SK-N-SH treated with all-trans-retinoic acid at 6 μM for 48 hours (cell line): ENCODE results near the gene TMC6.
A peak's percentile ranks its signal among the peaks of the same experiment; 100 is the strongest.
"Not testable (repeated sequence)": the region's sequence is repeated elsewhere in the genome, so short reads cannot be mapped to it uniquely, and the experiment has no call there.

ENCODE experiments used
- ATAC-seq: fragments of 200-7000 bp; cut with Tn5 transposase; 3 replicates; pipeline ENCODE4 v1.9.1; 2020; ENCODE audit warnings: mild to moderate bottlenecking, moderate library complexity
- BACH2 ChIP-seq: fragments of 250-450 bp; sonication (Bioruptor Pico); IDR thresholded peaks from 2 replicates; pipeline ENCODE4 v1.9.0; 2021; ENCODE audit warnings: mild to moderate bottlenecking, borderline replicate concordance
- CREB5 ChIP-seq: fragments of 250-450 bp; sonication (Bioruptor Pico); IDR thresholded peaks from 2 replicates; pipeline ENCODE4 v1.5.1; 2020; ENCODE audit warnings: low read depth, mild to moderate bottlenecking, moderate library complexity
- CSDC2 ChIP-seq: fragments of 250-450 bp; sonication (Bioruptor Pico); IDR thresholded peaks from 2 replicates; pipeline ENCODE4 v1.5.0; 2020; ENCODE audit warnings: mild to moderate bottlenecking, moderate library complexity
- CSRNP3 ChIP-seq: fragments of 250-450 bp; sonication (Bioruptor Pico); IDR thresholded peaks from 2 replicates; pipeline ENCODE4 v1.5.1; 2021; ENCODE audit warnings: mild to moderate bottlenecking, moderate library complexity
- GLIS3 ChIP-seq: fragments of 250-450 bp; sonication (Bioruptor Pico); IDR thresholded peaks from 2 replicates; pipeline ENCODE4 v1.5.0; 2020; ENCODE audit warnings: mild to moderate bottlenecking, moderate library complexity
- ISL1 ChIP-seq: fragments of 250-450 bp; sonication (Bioruptor Pico); IDR thresholded peaks from 2 replicates; pipeline ENCODE4 v2.1.2; 2022; ENCODE audit warnings: mild to moderate bottlenecking, moderate library complexity
- PATZ1 ChIP-seq: fragments of 250-450 bp; sonication (Bioruptor Pico); IDR thresholded peaks from 2 replicates; pipeline ENCODE4 v1.8.0; 2020; ENCODE audit warnings: mild to moderate bottlenecking, moderate library complexity, borderline replicate concordance
- PPARA ChIP-seq: fragments of 250-450 bp; sonication (Bioruptor Pico); IDR thresholded peaks from 2 replicates; pipeline ENCODE4 v1.5.0; 2020; ENCODE audit warnings: mild to moderate bottlenecking, borderline replicate concordance
- RARB ChIP-seq: fragments of 250-450 bp; sonication (Bioruptor Pico); IDR thresholded peaks from 2 replicates; pipeline ENCODE4 v1.8.0; 2021; ENCODE audit warnings: mild to moderate bottlenecking, moderate library complexity
- TCF4 ChIP-seq: fragments of 250-450 bp; sonication (Bioruptor Pico); IDR thresholded peaks from 2 replicates; pipeline ENCODE4 v1.8.0; 2021; ENCODE audit warnings: mild to moderate bottlenecking, moderate library complexity, borderline replicate concordance
- TOX ChIP-seq: fragments of 250-450 bp; sonication (Bioruptor Pico); IDR thresholded peaks from 2 replicates; pipeline ENCODE4 v1.8.0; 2021; ENCODE audit warnings: mild to moderate bottlenecking, moderate library complexity, borderline replicate concordance
- TSHZ2 ChIP-seq: fragments of 250-450 bp; sonication (Bioruptor Pico); IDR thresholded peaks from 2 replicates; pipeline ENCODE4 v1.5.0; 2020; ENCODE audit warnings: mild to moderate bottlenecking, moderate library complexity
- ZC3H10 ChIP-seq: fragments of 250-450 bp; sonication (Bioruptor Pico); IDR thresholded peaks from 2 replicates; pipeline ENCODE4 v1.5.1; 2021; ENCODE audit warnings: mild to moderate bottlenecking, moderate library complexity
- ZFP3 ChIP-seq: fragments of 250-450 bp; sonication (Bioruptor Pico); IDR thresholded peaks from 2 replicates; pipeline ENCODE4 v1.5.0; 2020; ENCODE audit warnings: mild to moderate bottlenecking, moderate library complexity
- ZFP30 ChIP-seq: fragments of 450-650 bp; formaldehyde crosslinking; IDR thresholded peaks from 2 replicates; pipeline ENCODE4 v1.5.0; 2022; ENCODE audit warnings: mild to moderate bottlenecking, moderate library complexity
- ZNF565 ChIP-seq: fragments of 450-650 bp; formaldehyde crosslinking; conservative IDR thresholded peaks from 2 replicates; pipeline ENCODE4 v1.5.0; 2020; ENCODE audit warnings: low read depth, mild to moderate bottlenecking, moderate library complexity
- ZNF70 ChIP-seq: fragments of 450-650 bp; formaldehyde crosslinking; IDR thresholded peaks from 2 replicates; pipeline ENCODE4 v1.5.0; 2020; ENCODE audit warnings: mild to moderate bottlenecking, moderate library complexity
- ZNF8 ChIP-seq: fragments of 450-650 bp; formaldehyde crosslinking; IDR thresholded peaks from 2 replicates; pipeline ENCODE4 v1.5.0; 2020; ENCODE audit warnings: mild to moderate bottlenecking, moderate library complexity

Gene TMC6

GRCh38 chr17:78141437-78142118 is 13.0 kb upstream of the TMC6 start:
- no peak for ATAC-seq
- TF ChIP-seq ISL1 (CRISPR knock-in tag) (no peak), TCF4 (CRISPR knock-in tag) (no peak), PPARA (CRISPR knock-in tag) (no peak), ZC3H10 (CRISPR knock-in tag) (no peak), ZFP30 (CRISPR knock-in tag) (no peak), CSDC2 (CRISPR knock-in tag) (no peak), TOX (no peak), CSRNP3 (CRISPR knock-in tag) (no peak), GLIS3 (CRISPR knock-in tag) (no peak), CREB5 (CRISPR knock-in tag) (no peak), ZFP3 (CRISPR knock-in tag) (no peak), TSHZ2 (no peak), RARB (no peak), BACH2 (no peak)

- ATAC-seq: peak; percentile 71
- TF ChIP-seq TSHZ2: no peak
- TF ChIP-seq CREB5 (CRISPR knock-in tag): no peak
- TF ChIP-seq ZNF8 (CRISPR knock-in tag): no peak
- TF ChIP-seq ZNF70 (CRISPR knock-in tag): no peak
- no peak for TF ChIP-seq PATZ1
- TF ChIP-seq ZFP30 (CRISPR knock-in tag): no peak
- TF ChIP-seq PPARA (CRISPR knock-in tag): no peak
- no peak for TF ChIP-seq ZC3H10 (CRISPR knock-in tag)
- TF ChIP-seq RARB: no peak
- no peak for TF ChIP-seq BACH2
- no peak for TF ChIP-seq ZNF565 (CRISPR knock-in tag)
- TF ChIP-seq CSDC2 (CRISPR knock-in tag): no peak
- no peak for TF ChIP-seq CSRNP3 (CRISPR knock-in tag)
These were observed 11.9 kb upstream of the TMC6 start for GRCh38 chr17:78140169-78141051.

GRCh38 chr17:78139861-78140168 is 11.3 kb upstream of the TMC6 start:
- not testable (repeated sequence) for ATAC-seq
